Measurements from ENCODE around the gene RCSD1.
A peak's percentile ranks its signal among the peaks of the same experiment; 100 is the strongest.
"Not testable (repeated sequence)": the region's sequence is repeated elsewhere in the genome, so short reads cannot be mapped to it uniquely, and the experiment has no call there.

RCSD1 gene, protein sequence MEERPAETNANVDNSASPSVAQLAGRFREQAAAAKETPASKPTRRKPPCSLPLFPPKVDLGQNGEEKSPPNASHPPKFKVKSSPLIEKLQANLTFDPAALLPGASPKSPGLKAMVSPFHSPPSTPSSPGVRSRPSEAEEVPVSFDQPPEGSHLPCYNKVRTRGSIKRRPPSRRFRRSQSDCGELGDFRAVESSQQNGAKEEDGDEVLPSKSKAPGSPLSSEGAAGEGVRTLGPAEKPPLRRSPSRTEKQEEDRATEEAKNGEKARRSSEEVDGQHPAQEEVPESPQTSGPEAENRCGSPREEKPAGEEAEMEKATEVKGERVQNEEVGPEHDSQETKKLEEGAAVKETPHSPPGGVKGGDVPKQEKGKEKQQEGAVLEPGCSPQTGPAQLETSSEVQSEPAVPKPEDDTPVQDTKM

DNA sequence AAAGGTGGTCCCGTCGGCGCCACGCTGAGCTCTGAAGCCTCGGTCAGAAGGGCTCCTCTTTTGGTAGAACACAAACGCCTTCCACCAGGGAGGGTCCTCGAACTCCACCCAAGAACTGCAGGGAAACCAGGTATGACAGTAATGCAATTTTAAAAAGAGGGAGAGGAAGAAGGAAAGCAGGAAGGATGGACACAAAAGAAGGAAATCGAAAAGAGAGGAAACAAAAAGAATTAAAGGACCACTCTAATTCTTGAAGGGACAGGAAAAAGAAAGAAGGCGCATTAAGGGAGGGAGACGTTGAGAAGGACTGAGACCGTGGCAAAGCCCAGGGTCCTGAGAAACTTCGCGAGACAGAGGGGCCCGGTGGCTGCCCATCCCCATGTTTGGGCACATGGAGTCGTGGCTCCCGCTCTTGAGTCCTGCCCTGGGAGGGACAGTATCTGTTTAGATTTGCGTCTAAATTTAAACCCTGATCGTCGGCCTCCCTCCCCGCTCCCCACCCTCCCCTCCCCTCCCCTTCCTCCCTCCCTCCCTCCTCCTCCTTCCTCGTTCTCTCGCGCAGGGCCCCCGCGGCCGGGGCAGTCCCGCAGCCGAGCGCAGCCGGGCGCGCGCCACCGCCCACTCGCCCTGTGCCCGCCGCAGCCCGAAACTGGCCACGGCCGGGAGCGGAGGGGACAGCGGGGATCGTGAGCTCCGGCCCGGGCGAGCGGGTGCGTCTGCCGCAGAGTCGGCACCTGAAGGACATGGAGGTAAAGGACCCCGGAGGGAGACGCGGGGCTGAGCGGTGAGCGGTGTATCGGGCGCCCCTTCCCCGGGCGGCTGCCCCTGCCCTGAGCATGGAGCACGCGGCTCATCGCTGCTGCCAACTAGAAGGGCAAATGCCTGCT, at the start of gene RCSD1:
RCSD1 (plus strand) TSS at position 552 of the 887 bp plus-strand sequence; CDS start at position 744, 192 bp downstream.
- DNase-seq, result no peak

DNA sequence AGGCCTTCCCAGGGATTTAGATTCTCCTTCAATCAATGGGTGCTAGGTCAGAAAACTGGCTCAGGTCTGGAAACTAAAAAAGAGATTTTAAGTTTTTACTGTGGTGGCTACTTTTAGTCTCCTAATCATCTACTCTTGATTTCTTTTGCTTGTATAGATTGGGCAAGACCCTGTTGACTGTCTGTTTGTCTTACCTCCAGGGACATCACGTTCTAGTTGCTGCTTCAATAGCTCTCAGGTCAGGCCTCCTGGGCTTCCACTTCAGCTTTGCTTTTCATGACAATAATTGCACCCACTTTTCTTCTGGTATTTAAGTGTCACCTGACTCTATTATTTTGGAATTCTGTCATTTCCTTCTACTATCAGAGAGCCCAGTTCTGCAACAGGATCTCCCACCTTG, 48.0 kb upstream of the RCSD1 start:
- DNase-seq, result no peak

DNA sequence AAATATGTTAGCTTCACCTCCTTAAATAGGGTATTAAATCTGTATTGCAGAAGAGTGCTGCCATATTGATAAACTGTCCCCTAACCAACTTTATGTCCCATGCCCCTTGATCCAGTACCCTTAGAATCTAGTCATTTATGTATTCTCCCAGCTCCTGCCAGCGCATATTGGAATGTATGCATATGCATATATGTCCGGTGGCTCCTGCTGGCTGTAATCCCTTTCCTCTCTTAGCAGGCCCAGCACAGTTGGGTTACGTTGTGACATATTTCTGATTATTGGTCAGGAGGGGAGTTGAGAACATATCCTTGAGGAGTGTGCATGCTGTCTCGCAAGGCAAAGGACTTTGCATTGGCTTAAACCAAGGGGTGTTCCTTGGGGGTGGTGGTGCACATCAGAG, 47.3 kb upstream of the RCSD1 start:
- no peak for DNase-seq

DNA sequence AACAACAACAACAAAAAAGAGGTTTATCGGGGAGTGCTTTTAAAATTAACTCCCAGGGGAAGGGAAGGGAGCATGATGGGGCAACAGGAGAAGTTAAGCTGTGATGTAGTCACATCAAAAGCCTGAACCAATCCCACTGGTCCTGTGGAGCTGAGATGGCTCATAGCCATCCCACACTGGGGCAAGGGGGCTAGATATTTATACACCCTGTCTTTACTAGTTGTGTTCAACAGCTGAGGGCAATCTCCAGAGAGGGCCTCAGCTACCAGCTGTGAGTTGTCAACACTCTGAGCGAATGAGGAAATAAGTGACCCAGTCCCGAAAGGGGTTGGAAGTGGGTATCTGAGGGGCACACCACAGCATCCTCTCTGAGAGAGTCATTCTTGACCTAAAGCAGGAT, 45.5 kb upstream of the RCSD1 start:
- DNase-seq, result no peak

DNA sequence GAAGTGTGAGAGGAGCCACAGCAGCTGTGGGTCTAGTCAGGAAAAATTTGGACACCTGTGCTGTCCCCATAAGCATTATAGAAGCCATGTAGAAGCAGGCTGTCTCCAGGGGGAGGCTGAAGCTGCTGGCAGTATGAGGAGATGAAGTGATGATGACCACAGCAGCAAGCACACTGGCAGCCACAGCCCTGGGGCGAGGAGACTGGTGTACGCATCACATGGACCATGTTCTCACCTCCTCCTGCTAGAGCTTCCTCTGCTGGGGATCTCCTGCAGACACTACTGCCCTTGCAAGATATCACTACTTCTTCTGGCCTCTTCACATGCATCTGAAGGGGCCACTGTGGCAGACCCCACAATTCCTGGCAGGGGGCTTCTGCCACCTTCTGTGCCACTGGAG, 42.7 kb upstream of the RCSD1 start:
- no peak for DNase-seq

DNA sequence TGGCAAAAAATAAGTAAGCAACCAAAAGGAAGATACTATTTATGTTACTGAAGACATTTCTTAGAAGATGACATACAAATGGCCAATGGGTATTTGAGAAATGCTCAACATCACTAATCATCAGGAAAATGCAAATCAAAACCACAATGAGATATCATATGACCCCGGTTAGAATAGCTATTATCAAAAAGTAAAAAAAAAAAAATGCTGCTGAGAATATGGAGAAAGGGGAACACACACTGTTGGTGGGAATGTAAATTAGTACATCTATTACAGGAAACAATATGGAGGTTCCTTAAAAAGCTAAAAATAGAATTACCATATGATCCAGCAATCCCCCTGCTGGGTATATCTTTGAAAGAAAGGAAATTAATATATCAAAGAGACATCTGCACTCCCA, 42.2 kb upstream of the RCSD1 start:
- DNase-seq, result no peak

DNA sequence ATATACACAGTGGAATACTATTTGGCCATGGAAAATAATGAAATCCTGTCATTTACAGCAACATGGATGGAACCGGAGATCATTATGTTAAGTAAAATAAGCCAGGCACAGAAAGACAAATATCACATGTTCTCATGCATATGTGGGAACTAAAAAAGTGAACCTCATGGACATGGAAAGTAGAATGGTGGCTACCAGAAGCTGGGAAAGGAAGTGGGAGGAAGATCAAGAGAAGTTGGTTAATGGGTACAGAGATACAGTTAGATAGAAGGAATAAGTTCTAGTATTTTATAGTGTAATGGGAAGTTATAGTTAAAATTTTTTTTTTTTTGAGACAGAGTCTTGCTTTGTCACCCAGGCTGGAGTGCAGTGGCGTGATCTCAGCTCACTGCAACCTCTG, 41.7 kb upstream of the RCSD1 start:
- no peak for DNase-seq

DNA sequence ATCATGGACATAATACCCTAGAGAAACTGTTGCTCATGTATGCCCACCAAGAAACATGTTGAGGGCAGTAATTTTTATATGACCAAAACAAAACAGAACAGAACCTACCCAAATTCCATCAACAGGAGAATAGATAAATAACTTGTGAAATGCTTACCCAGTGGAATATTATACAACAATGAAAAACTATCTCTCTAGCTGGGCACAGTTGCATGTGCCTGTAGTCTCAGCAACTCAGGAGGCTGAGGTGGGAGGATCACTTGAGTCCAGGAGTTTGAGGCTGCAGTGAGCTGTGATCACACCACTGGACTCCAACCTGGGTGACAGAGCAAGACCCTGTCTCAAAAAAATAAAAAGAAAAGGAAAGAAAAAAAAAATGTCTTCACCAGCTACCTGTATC, 37.6 kb upstream of the RCSD1 start:
- no peak for DNase-seq

DNA sequence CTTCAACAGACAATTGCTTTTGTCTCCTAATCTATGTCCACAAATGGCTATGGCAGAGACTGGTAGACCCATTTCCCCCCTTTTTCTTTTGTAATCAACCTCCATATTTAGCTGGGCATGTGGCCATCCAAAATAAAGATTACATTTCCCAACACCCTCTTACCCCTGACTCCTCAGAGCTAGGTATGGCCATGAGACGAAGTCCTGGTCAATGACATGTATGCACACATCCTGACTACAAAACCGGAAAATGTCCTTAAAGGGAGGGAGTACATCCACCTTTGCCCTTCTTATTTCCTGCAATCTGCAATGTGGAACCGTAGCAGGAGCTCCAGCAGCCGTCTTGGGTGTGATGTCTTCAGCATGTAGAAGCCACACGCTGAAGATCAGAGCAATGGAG, 36.2 kb upstream of the RCSD1 start:
- DNase-seq, result no peak

DNA sequence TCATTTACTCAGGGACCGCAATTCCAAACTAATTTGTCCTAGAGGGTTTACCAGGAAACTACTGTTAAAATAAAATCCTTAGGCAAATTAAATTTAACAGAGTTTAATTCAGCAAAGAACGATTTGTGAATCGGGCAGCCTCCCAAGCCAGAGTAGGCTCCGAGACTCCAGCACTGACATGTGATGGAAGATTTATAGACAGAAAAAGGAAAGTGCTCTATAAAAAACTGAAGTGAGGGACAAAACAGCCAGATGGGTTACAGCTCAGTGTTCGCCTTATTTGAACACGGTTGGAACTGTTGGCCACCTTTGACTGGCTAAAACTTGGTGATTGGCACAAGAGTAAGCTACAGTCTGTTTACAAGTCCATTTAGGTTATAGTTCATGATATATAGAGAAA, 35.2 kb upstream of the RCSD1 start:
- DNase-seq, result no peak

DNA sequence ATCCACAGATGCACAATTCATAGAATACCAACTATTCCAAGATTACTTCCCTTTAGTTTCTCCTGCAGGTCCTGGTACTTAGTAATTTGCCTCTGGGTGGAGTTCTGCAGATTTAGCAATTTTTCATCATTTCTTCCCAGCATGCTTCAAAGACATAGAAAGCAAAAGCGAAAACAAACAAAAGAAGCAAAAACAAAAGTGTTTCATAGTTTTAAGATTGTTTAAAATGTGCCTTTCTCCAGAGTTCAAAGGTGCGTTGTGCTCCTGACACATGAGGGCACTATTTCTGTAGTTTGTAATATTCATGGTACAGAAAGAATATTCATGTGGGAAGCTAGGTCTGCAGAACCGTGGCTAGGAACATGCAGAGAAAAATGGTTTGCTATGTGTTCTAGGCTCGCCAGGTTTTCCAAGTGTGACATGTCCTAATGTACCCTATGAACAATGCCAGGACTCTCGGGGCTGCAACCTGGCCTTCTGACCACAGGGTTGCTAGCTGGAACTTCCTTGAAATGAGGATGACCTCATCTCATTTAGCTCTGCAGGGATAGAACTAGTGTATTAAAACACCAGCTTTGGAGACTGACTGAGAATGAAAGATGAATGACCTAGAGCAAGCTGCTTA, 30.0 kb upstream of the RCSD1 start:
- peak; percentile 12 for DNase-seq

DNA sequence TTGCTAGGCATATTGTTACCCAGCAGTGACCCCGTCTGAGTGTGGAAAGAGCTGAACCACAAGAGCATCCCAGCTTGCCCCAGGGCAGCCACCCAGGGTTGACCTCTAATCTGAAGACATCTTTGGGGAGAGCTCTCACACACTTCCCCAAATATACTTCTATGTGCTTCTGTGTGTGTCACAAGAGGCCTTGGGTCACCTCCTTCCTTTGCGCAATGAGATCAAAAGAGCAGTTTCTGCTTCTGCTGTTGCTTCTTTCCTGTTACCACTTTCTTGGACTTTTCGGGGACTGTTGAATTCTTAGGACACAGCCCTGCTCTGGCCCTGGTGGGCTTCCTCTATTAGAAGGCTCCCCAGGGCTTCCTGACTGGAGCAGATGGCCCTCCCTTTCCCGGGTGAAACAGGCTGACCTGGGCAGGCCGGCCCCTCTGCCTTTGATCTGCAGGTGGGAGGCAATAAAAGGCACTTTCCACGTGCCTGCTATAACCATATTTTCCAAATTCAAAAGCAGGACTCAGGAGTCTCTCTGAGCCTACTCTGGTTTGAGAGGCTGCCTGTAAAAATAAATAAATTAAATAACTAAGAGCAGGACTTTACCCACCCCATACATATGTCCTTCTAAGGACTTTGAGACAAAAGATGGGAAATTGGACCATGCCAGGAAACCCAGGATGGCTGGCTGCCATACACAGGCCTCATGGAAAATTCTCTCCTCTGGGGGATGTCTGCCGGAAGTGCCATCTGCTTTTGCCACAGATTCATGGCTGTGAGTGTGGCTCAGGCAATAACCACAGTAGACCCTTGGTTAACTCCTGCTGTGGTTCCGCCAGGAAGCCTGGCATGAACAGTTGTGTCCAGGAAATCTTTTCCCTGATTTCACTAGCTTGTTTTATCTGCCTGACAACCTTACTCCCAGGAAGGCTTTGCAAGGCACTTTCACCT, 28.3 kb upstream of the RCSD1 start:
- no peak for DNase-seq

DNA sequence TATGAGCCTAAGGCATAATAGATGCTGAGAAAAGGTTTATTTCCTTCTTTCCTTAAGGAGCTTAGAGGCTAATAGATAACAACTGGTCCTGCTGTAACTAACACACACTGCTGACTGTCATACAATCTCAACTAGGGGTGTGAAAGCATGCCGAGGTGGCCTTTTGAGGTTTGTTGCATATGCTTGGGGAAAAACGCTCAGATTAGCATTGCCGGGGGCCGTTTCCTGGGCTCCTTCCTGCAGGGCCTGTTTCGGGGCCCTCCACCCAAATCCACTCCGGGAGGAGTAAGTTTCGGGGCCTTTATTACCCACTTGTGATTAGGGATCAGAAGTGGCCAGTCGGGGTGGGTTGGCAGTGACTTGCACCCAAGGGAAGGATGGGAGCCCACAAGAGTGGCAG, 27.2 kb upstream of the RCSD1 start:
- DNase-seq, result no peak

DNA sequence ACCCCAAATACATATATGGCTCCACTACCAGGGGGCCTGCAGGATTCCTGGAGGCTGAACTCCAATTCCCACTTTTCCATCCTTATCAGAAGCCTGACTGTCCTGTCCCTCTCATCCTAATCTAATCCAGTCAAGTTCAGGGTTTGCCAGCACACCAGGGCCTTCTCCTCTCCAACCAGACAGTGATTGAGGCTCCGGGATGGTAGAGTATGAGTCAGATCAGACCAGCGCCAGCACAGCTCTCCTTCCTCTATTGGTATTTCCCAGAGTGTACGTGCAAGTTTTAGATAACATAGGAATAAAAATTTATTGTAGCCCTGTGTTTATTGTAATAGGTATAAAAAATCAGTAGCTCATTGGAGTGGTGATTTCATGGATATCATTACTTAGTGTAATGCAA, 24.5 kb upstream of the RCSD1 start:
- DNase-seq, result no peak

DNA sequence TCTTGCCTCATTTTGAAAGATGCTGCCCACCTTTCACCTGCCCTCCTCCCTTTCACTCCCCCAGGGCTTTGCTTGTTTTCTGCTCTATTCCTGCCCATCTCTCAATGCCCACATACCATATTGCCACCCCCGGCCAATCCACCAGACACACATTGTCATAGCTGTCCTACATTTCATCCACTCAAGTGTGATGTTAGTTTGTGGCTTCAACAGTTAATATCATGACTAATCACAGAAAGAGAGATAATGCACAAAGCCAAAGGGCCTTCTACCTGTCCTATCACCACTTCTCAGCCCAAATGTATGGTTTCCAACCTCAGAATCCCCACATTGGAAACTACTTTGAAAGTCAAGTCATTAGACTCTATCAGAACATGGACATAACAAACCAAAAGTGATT, 18.0 kb upstream of the RCSD1 start:
- no peak for DNase-seq

DNA sequence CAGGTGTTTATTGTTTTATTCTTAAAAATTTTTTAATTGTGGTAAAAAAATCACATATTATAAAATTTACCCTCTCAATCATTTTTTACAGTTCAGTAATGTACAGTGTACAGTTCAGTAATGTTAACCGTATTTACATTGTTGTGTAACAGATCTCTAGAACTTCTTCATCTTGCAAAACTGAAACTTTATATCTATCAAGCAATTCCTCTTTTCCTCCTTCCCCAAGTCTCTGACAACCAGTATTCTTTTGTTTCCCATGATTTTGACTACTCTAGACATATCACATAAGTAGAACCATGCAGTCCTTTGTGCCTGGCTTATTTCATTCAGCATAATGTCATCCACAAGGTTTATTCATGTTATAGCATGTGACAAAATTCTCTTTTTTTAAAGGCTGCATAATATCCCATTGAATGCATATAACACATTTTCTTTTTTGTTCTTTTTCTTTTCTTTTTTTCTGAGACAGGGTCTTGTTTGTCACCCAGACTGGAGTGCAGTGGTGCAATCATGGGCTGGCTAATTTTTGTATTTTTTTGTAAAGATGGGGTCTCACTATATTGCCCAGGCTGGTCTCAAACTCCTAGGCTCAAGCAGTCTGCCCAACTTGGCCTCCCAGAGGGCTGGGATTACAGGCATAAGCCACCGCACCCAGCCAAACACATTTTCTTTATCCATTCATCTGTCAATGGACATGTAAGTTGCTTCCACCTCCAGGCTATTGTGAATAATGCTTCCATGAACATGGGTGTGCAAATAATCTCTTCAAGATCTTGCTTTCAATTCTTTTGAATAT, 17.2 kb upstream of the RCSD1 start:
- no peak for DNase-seq

DNA sequence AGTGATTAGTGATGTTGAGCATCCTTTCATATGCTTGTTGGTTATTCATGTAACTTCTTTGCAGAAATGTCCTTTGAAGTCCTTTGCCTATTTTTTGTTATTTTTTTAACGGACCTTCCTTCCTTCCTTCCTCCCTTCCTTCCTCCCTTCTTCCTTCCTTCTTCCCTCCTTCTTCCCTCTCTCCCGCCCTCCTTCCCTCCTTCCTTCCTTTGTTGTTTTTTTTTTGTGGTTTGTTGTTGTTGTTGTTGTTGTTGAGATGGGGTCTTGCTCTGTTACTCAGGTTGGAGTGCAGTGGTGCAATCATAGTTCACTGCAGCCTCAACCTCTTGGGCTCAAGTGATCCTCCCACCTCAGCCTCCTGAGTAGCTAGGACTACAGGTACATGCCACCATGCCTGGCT, 16.0 kb upstream of the RCSD1 start:
- not testable (repeated sequence) for DNase-seq

DNA sequence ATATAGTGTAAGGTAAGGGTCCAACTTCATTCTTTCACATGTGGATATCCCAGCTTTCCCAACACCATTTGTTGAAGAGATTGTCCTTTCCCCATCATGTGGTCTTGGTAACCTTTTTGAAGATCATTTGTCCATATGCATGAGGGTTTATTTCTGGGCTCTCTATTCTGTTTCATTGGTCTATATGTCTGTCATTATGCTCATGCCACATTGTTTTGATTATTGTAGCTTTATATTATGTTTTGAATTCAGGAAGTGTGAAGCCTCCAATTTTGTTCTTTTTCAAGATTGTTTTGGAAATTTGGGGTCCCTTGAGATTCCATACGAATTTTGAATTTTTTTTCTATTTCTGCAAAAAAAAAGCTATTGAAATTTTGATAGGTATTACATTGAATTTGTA, 15.2 kb upstream of the RCSD1 start:
- DNase-seq, result no peak

DNA sequence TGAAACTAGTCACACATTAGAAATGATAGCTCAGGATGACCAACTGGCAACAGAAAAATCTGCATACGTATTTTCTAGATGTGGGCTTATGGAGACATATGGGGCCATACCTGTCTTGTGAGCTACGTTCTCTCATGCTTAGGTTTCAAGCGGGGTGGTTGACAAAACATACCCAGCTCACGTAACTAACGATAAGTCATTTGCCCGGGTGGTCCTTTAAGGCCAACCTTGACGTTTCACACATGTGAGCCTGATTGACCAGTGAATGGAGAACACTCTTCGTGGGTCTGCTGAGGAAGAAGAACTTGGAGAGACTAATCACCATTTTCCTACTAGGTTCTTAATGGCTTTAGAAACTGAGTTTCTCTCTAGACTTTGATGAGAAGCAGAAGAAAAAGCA, 13.5 kb upstream of the RCSD1 start:
- no peak for DNase-seq

DNA sequence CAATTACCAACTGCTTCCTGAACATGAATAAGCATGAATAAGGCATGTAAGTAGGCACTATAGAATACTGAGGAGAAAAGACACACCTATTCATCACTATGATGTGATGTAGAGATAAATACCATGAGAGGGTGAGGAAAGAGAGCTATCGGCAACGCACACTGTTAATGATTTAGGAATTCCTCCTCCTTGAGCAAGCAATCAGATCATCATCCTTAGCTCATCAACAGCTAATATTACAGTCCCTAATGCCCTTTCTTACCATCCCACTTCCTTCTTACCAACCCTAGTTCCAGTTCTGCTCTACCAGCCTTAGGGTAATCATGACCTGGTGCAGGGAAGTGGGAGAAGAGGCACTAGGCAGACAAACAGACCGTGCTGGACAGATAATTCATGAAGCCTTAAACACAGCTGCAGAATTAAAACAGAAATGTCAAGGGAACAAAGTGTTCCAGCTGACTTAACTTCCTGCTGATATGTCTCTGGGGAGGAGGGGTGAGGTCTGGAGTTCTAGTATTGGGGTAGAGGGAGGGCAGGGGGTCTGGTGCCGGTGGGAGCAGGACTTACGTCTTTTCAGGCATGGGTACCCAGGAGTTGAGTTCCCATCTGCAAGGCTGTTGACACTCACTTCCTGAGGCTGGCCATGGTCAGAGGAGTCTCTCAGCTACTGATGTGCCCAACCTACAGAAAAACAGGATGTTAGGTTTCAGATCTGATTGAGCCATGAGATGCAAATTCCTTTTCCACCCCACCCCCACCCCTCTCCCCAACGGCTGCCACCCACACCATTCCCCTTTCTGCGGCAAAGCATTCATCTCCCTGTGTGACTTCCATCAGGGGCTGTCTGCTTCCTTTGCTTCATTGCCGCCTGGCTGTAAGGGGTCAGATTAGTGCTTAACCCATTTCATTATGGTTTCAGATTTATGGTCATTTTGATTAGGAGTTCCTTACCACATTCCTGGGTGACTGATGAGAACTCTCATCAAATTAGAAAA, 12.6 kb upstream of the RCSD1 start:
- no peak for DNase-seq
